ENCODE data around the gene SSMEM1.
"Not testable (repeated sequence)": the region's sequence is repeated elsewhere in the genome, so short reads cannot be mapped to it uniquely, and the experiment has no call there.

SSMEM1 gene

GRCh38 chr7:130213828-130214227, 6.2 kb downstream of the SSMEM1 start:
- DNase-seq = no peak

DNA sequence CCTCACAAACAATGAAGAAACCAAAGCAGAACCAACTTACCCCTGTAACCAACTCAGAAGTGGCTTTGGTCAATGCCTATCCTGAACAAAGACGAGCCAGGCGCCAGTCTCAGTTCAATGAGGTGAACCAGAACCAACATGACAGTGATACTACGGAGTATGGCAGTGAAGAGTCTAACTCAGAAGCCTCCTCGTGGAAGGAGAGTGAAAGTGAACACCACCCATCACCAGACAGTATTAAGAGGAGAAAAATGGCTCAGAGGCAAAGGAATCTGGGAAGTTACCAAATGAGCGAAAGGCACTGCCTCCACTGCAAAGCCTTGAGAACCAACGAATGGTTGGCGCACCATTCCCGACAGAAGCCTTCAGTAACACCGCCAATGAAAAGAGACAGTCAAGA, 8.4 kb downstream of the SSMEM1 start:
- DNase-seq = no peak

DNA sequence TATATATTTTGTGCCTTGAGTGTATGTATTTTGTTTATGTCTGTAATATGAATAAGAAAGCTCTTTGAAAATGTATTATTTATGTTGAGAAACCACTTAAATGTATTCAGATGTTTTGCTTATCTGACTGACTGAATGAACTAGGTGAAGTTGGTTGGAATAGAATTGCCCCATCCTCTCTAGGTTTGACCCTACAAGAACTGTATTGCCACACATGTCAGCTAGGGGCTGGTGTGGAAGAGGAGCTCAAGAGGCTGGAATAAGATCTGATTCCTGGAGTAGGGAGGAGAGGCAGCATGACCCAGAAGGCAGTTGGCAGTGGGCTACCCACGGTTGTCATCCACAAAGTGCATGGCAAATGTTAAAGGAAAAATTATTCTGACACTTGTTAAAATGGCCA, 9.1 kb downstream of the SSMEM1 start:
- DNase-seq = no peak

- no peak for DNase-seq
These were observed 11.4 kb downstream of the SSMEM1 start for GRCh38 chr7:130218806-130219620.

DNA sequence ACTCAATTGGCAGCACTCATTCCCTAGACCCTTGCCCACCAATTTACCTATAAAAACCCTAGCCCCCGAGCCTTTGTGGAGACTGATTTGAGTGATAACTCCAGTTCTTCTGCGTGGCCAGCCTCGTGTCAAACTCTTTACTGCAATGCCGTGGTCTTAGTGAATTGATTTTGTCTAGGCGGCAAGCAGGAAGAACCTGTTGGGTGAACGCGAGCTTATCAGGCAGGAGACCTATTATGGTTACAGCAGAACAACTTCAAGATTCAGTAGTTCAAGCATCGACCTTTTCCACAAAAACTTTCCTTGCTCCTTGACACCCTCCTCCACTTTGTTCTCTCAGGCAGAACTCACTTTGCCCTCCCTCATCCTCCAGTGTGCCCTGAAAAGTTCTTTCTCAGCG, 12.2 kb downstream of the SSMEM1 start:
- no peak for DNase-seq

GRCh38 chr7:130221746-130222145, 14.1 kb downstream of the SSMEM1 start:
- no peak for DNase-seq

DNA sequence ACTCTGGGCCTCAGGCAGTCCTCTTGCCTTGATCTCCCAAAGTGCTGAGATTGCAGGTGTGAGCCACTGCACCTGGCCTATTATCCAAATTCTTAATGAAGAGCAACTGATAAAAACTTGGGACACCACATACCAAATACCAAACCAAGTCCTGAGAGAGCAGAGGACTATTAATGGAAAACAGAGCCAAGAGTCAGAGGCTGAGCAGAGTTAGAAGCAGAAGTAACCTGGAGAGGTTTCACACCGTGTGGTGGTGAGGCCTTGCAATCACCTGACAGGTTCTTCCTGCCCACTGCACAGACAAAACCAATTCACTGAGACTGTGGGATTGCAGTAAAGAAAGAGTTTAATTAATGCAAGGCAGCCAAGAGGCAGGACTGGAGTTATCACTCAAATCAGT, 16.0 kb downstream of the SSMEM1 start:
- DNase-seq = no peak

GRCh38 chr7:130224210-130224609, 16.6 kb downstream of the SSMEM1 start:
- DNase-seq = no peak

GRCh38 chr7:130224923-130225322, 17.3 kb downstream of the SSMEM1 start:
- DNase-seq = not testable (repeated sequence)

DNA sequence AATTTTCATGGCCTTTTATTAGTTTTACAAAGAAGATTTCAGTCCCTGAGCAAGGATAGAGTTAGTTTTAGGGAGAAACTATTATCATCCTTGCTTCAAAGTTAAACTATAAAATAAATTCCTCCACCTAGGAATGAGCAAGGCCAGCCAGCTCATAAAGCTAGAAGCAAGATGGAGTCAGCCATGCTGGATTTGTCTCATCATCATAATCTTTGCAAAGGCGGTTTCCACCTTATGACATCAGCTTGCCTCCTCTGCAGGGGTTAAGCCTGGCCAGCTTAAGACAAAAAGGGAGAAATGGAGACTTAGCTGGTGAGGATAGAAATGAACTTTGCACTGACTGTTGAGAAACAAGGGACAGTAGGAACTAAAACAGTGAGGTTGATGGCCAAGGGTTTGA, 18.7 kb downstream of the SSMEM1 start:
- DNase-seq = no peak

DNA sequence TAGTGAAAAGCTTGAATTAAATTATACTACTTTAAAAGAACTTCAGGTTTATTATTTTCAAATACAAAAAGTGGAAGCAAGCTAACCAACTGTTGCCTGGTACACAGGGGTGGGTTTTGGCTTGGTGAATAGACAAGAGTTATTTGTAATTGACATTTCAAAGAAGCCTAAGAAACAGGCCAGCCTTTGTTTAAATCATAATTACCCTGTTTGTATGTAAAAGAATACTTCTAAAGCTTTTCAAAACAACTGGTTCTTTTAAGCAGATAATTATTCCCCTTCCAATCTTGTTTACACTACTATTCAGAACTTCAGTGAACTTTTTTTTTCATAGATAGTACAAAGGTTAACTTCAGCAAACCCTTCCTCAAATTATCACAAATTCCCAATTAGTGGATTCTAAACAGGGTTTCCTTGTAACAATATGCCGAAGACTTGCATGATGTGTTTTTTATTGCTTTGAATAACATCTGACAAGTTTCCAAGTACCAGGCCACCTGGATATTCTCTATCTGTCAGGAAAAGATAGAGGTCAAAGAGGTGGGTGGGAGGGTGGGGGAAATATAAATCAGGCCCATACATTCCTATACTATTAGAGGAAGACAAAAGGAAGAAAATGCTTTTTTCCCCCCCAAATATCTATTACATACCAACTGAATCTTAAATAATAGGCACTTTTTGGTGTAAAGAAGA, 20.4 kb downstream of the SSMEM1 start:
- no peak for DNase-seq

DNA sequence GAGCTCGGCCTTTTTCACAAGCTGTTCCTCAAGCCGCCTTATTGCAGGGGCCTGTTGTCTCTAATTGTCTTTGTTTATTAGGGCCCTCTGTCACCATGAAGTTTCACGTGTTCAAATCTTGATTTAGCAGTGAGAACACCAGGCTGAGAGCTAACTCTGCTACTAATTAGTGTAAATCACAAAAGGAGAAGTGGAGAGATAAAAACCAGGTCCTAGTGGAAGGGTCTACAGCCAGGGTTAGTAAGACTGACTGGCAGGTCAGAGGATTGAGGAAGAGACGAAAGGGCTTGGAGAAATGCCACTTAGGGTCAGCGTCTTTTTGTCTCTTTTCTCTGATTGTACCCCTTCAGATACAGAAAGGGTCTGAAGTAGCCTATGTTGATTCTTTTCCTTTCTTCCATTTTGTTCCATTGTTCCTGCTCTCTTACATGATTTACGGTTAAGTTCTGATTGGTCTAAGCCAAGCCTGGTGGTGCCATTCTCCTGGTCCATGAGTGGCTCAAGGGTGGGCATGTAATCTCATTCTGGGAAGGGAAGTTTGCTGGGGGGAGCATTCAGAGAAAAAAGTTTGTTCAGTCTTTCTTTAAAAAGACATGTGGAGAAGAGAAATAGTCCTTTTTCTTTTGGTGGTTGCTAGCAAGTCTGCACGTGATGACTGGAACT, 21.3 kb downstream of the SSMEM1 start:
- DNase-seq = no peak

GRCh38 chr7:130229981-130230380, 22.3 kb downstream of the SSMEM1 start:
- DNase-seq = not testable (repeated sequence)

DNA sequence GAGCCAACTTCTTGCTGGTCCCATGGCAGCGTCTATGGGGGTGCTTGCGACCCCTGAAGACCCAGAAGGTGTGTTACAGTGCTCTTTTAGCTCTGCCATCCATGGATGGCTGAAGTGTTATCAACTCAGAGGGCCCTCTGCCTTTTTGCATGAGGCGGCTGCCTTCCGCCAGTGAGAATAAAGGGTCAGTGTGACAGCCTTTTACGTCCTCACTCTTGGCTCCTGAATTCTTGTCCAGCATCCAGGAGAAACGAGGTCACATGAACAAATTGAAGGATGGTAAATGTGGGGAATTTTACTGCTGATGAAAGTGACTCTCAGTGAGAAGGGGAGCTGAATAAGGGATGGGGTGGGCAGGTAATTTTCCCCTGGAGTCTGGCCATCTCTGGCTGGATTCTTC, 24.1 kb downstream of the SSMEM1 start:
- DNase-seq = no peak

- DNase-seq = no peak
These were observed 24.5 kb downstream of the SSMEM1 start for GRCh38 chr7:130232209-130232608.

GRCh38 chr7:130234078-130234477, 26.4 kb downstream of the SSMEM1 start:
- DNase-seq = no peak

GRCh38 chr7:130236361-130236760, 28.7 kb downstream of the SSMEM1 start:
- not testable (repeated sequence) for DNase-seq

- DNase-seq = no peak
These were observed 32.6 kb downstream of the SSMEM1 start for GRCh38 chr7:130240240-130240639.

DNA sequence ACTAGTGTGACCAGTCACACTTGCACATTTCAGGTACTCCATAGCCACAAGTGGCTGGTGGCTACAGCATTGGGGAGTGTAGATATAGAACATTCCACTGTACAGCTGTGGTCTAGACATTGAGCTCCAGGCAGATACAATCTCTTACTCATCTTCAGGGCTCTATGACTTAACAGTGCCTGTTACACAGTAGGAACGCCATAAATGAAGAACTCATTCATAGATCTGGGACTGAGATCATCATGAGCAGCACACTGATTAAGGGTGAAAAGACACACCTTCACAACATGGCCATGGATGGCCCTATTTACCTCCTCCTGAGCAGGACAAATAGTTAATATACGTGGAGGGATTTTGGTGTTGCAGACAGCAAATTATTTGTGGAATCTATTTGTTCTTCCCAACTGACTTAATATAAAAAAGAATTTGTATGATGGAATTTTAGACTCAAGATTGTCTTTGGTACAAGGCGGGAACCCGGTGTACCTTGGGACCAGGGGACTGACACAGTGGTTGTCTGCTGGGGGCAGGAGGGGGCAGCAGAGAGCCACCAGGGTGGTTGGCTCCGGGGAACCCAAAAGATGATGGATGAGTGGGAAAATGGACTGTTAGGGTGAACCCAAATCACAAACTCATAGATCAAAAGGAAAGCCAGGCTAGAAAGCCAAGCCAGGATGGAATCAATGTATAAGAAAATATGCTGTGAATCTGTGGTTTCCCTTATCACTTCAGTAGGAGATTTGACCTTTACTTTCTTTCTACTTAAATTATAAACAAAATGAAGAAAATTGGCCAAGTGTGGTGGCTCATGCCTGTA, 34.7 kb downstream of the SSMEM1 start:
- peak; percentile 41 for DNase-seq

GRCh38 chr7:130243486-130243885, 35.8 kb downstream of the SSMEM1 start:
- DNase-seq = not testable (repeated sequence)

DNA sequence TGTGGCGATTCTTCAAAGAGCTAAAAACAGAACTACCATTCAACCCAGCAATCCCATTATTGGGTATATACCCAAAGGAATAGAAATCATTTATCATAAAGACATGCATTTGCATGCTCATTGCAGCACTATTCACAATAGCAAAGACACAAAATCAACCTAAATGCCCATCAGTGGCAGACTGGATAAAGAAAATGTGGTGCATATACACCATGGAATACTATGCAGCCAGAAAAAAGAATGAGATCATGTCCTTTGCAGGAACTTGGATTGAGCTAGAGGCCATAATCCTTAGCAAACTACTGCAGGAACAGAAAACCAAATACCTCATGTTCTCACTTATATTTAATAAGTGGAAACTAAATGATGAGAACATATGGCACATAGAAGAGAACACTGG, 38.8 kb downstream of the SSMEM1 start:
- DNase-seq = not testable (repeated sequence)

DNA sequence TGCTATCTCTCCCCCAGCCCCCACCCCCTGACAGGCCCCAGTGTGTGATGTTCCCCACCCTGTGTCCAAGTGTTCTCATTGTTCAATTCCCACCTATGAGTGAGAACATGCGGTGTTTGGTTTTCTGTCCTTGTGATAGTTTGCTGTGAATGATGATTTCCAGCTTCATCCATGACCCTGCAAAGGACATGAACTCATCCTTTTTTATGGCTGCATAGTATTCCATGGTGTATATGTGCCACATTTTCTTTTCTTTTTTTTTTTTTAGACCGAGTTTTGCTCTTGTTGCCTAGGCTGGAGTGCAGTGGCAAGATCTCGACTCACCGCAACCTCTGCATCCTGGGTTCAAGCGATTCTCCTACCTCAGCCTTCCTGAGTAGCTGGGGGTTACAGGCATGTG, 41.2 kb downstream of the SSMEM1 start:
- not testable (repeated sequence) for DNase-seq

GRCh38 chr7:130249626-130250025, 42.0 kb downstream of the SSMEM1 start:
- DNase-seq = not testable (repeated sequence)

Measured in effector CD8-positive, alpha-beta T cell (primary cell).